HG03460 (cell line): ENCODE results near the gene CHRNA3.
"Not testable (repeated sequence)": the region's sequence is repeated elsewhere in the genome, so short reads cannot be mapped to it uniquely, and the experiment has no call there.

Experiments
- ATAC-seq: cut with Tn5 transposase; IDR thresholded peaks from one replicate; pipeline ENCODE4 v1.9.1; 2021; ENCODE audit not compliant: unreplicated experiment

Gene CHRNA3

GRCh38 chr15:78563092-78563491 lies 57.7 kb downstream of the CHRNA3 start:
- ATAC-seq: no peak

GRCh38 chr15:78561490-78561889 lies 59.3 kb downstream of the CHRNA3 start:
- no peak for ATAC-seq

- not testable (repeated sequence) for ATAC-seq
Measured at GRCh38 chr15:78560201-78560600, 60.6 kb downstream of the CHRNA3 start.

GRCh38 chr15:78552597-78552996 lies 68.2 kb downstream of the CHRNA3 start:
- no peak for ATAC-seq

GRCh38 chr15:78551902-78552301 lies 68.9 kb downstream of the CHRNA3 start:
- ATAC-seq: no peak

- no peak for ATAC-seq
Measured at GRCh38 chr15:78550815-78551214, 70.0 kb downstream of the CHRNA3 start.

GRCh38 chr15:78550194-78550593 lies 70.6 kb downstream of the CHRNA3 start:
- no peak for ATAC-seq
